ENCODE data around the gene CFAP206.

CFAP206 gene

GRCh38 chr6:87472525-87473418 lies 65.0 kb downstream of the CFAP206 start, which contains the start of gene SLC35A1 (continued):
- TF ChIP-seq PATZ1 (tag by site-specific recombination; IDR thresholded peaks at IDR 0.05): peak; percentile 99
- TF ChIP-seq ZNF24 (tag by site-specific recombination; IDR thresholded peaks at IDR 0.05): peak; percentile 79
- TF ChIP-seq, protein P1, sequence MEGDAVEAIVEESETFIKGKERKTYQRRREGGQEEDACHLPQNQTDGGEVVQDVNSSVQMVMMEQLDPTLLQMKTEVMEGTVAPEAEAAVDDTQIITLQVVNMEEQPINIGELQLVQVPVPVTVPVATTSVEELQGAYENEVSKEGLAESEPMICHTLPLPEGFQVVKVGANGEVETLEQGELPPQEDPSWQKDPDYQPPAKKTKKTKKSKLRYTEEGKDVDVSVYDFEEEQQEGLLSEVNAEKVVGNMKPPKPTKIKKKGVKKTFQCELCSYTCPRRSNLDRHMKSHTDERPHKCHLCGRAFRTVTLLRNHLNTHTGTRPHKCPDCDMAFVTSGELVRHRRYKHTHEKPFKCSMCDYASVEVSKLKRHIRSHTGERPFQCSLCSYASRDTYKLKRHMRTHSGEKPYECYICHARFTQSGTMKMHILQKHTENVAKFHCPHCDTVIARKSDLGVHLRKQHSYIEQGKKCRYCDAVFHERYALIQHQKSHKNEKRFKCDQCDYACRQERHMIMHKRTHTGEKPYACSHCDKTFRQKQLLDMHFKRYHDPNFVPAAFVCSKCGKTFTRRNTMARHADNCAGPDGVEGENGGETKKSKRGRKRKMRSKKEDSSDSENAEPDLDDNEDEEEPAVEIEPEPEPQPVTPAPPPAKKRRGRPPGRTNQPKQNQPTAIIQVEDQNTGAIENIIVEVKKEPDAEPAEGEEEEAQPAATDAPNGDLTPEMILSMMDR (tag by site-specific recombination; IDR thresholded peaks at IDR 0.05): 0 out of 2 replicates have a peak, but pooled peaks have one; percentile 63
- peak; percentile 81 for TF ChIP-seq KLF10 (tag by site-specific recombination; IDR thresholded peaks at IDR 0.05)
- TF ChIP-seq ZNF426 (tag by site-specific recombination; IDR thresholded peaks at IDR 0.05): no peak
- no peak for TF ChIP-seq ZNF148 (tag by site-specific recombination; IDR thresholded peaks at IDR 0.05; ENCODE audit: borderline replicate concordance)
- no peak for TF ChIP-seq ZNF266 (tag by site-specific recombination; IDR thresholded peaks at IDR 0.05; ENCODE audit: low read depth)
- no peak for TF ChIP-seq ZSCAN16 (tag by site-specific recombination; IDR thresholded peaks at IDR 0.05)
- TF ChIP-seq ZNF2 (tag by site-specific recombination; IDR thresholded peaks at IDR 0.05): peak; percentile 99
- TF ChIP-seq KLF16 (tag by site-specific recombination; IDR thresholded peaks at IDR 0.05): peak; percentile 90
- TF ChIP-seq, protein P2, sequence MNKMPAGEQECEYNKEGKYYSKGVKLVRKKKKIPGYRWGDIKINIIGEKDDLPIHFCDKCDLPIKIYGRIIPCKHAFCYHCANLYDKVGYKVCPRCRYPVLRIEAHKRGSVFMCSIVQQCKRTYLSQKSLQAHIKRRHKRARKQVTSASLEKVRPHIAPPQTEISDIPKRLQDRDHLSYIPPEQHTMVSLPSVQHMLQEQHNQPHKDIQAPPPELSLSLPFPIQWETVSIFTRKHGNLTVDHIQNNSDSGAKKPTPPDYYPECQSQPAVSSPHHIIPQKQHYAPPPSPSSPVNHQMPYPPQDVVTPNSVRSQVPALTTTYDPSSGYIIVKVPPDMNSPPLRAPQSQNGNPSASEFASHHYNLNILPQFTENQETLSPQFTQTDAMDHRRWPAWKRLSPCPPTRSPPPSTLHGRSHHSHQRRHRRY (tag by site-specific recombination; IDR thresholded peaks at IDR 0.05): no peak
- TF ChIP-seq ZNF660 (tag by site-specific recombination; IDR thresholded peaks at IDR 0.05): peak; percentile 59; the same call in 1 of the 2 replicates
- TF ChIP-seq INSM2 (tag by site-specific recombination; IDR thresholded peaks at IDR 0.05): peak; percentile 70; the same call in 1 of the 2 replicates
- TF ChIP-seq ZNF544 (tag by site-specific recombination; IDR thresholded peaks at IDR 0.05): no peak
- TF ChIP-seq ZXDB (tag by site-specific recombination; IDR thresholded peaks at IDR 0.05): peak; percentile 95
- TF ChIP-seq ZNF654 (tag by site-specific recombination; IDR thresholded peaks at IDR 0.05; ENCODE audit: low read depth): no peak
- no peak for TF ChIP-seq ZNF404 (tag by site-specific recombination; IDR thresholded peaks at IDR 0.05)
- TF ChIP-seq ZNF658 (tag by site-specific recombination; IDR thresholded peaks at IDR 0.05): no peak
- TF ChIP-seq, protein P3, sequence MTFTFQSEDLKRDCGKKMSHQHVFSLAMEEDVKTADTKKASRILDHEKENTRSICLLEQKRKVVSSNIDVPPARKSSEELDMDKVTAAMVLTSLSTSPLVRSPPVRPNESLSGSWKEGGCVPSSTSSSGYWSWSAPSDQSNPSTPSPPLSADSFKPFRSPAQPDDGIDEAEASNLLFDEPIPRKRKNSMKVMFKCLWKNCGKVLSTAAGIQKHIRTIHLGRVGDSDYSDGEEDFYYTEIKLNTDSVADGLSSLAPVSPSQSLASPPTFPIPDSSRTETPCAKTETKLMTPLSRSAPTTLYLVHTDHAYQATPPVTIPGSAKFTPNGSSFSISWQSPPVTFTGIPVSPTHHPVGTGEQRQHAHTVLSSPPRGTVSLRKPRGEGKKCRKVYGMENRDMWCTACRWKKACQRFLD (tag by site-specific recombination; IDR thresholded peaks at IDR 0.05): no peak
- no peak for TF ChIP-seq ZNF830 (tag by site-specific recombination; IDR thresholded peaks at IDR 0.05; ENCODE audit: low read depth)
- peak; percentile 83 for TF ChIP-seq ZNF639 (tag by site-specific recombination; IDR thresholded peaks at IDR 0.05)
- TF ChIP-seq ZNF48 (tag by site-specific recombination; IDR thresholded peaks at IDR 0.05): no peak
- no peak for TF ChIP-seq ZNF174 (tag by site-specific recombination; IDR thresholded peaks at IDR 0.05)
- TF ChIP-seq OSR2 (tag by site-specific recombination; IDR thresholded peaks at IDR 0.05): no peak
- TF ChIP-seq SCRT1 (tag by site-specific recombination; IDR thresholded peaks at IDR 0.05; ENCODE audit: borderline replicate concordance): no peak
- TF ChIP-seq ZNF311 (tag by site-specific recombination; IDR thresholded peaks at IDR 0.05; ENCODE audit: borderline replicate concordance): no peak
- TF ChIP-seq REPIN1 (tag by site-specific recombination; IDR thresholded peaks at IDR 0.05; ENCODE audit: low read depth): 0 out of 2 replicates have a peak, but pooled peaks have one; percentile 12
- no peak for TF ChIP-seq ZNF549 (tag by site-specific recombination; IDR thresholded peaks at IDR 0.05)

Measured in HEK293 (cell line).